SK-N-DZ (cell line): ENCODE data around the gene SNRPD2.
"Not testable (repeated sequence)": the region's sequence is repeated elsewhere in the genome, so short reads cannot be mapped to it uniquely, and the experiment has no call there.

Source experiments
- DNase-seq: peaks from one replicate; pipeline ENCODE4 v3.0.0-alpha.2; 2015; ENCODE audit warnings: low spot score

The SNRPD2 gene

GRCh38 chr19:45705115-45705514 lies 13.4 kb upstream of the SNRPD2 start:
- no peak for DNase-seq

- DNase-seq: no peak
These were observed 9.9 kb upstream of the SNRPD2 start for GRCh38 chr19:45701676-45702075.

GRCh38 chr19:45693106-45693788 lies 1.5 kb upstream of the SNRPD2 start:
- peak; percentile 71 for DNase-seq

GRCh38 chr19:45692187-45693105 lies 693 bp upstream of the SNRPD2 start, which contains the start of gene QPCTL:
QPCTL (plus strand) TSS chr19:45692666; CDS start chr19:45692704, 38 bp downstream.
- peak; percentile 100 for DNase-seq

- DNase-seq: no peak
These were observed 4.2 kb downstream of the SNRPD2 start for GRCh38 chr19:45687599-45687998.

GRCh38 chr19:45685045-45685444 lies 6.7 kb downstream of the SNRPD2 start:
- DNase-seq: not testable (repeated sequence)

- DNase-seq: no peak
These were observed 8.8 kb downstream of the SNRPD2 start for GRCh38 chr19:45682908-45683307.

- no peak for DNase-seq
These were observed 9.6 kb downstream of the SNRPD2 start for GRCh38 chr19:45682117-45682516.

- DNase-seq: peak; percentile 72
These were observed 10.2 kb downstream of the SNRPD2 start for GRCh38 chr19:45681391-45682015.

- peak; percentile 91 for DNase-seq
These were observed 14.2 kb downstream of the SNRPD2 start for GRCh38 chr19:45677351-45678230.

GRCh38 chr19:45676851-45677263 lies 14.9 kb downstream of the SNRPD2 start:
- no peak for DNase-seq

- no peak for DNase-seq
These were observed 16.8 kb downstream of the SNRPD2 start for GRCh38 chr19:45674946-45675345.

- DNase-seq: peak; percentile 78
These were observed 20.9 kb downstream of the SNRPD2 start for GRCh38 chr19:45670670-45671453.

- no peak for DNase-seq
These were observed 23.3 kb downstream of the SNRPD2 start for GRCh38 chr19:45668342-45668871.

- no peak for DNase-seq
These were observed 24.0 kb downstream of the SNRPD2 start, which contains the start of gene GIPR for GRCh38 chr19:45667620-45668341. GIPR (plus strand) TSS chr19:45668221; CDS start chr19:45669521, 1,300 bp downstream.

- no peak for DNase-seq
These were observed 27.2 kb downstream of the SNRPD2 start for GRCh38 chr19:45664575-45664974.

- DNase-seq: no peak
These were observed 28.0 kb downstream of the SNRPD2 start for GRCh38 chr19:45663800-45664199.

GRCh38 chr19:45660636-45661035 lies 31.1 kb downstream of the SNRPD2 start:
- no peak for DNase-seq

GRCh38 chr19:45659096-45659729 lies 32.5 kb downstream of the SNRPD2 start:
- no peak for DNase-seq
